A375 (cell line): Measurements from ENCODE around the gene OR5M10. TPM values are rescaled to one million over a fixed set of nuclear protein-coding genes. Genes with fewer than 3 reads are reported as not detected.

ENCODE experiments used
- total RNA-seq: library from RNA; depleted of rRNA; stranded (reverse); fragments of >200 nt; shearing (Covaris generic); gene quantifications from 2 replicates; pipeline ENCODE4 v1.2.3, GENCODE V29; 2014; rRNA removed

Gene OR5M10
- total RNA-seq, result not detected in 2 replicates

GRCh38 chr11:56577621-56578020 is at the start of gene OR5M10:
TSS of gene OR5M10 (minus strand) at chr11:56577721. CDS start at chr11:56577721, 0 bp downstream.

GRCh38 chr11:56543157-56543556 is 34.4 kb downstream of the OR5M10 start, which contains the start of gene OR5M11:
TSS of gene OR5M11 (minus strand) at chr11:56543257. CDS start at chr11:56543257, 0 bp downstream.

Other genes with a start within 250 kb of the OR5M10 start
- gene OR8K1, start 231.7 kb downstream of the OR5M10 start, total RNA-seq, result not detected in 2 replicates
- not detected in 2 replicates for gene OR8J1, start 223.4 kb downstream of the OR5M10 start, total RNA-seq
- not detected in 2 replicates for gene OR8U1, start 202.1 kb downstream of the OR5M10 start, total RNA-seq
- gene OR5AL1, start 165.0 kb downstream of the OR5M10 start, total RNA-seq, result not detected in 2 replicates
- gene OR5M3, start 104.4 kb downstream of the OR5M10 start, total RNA-seq, result not detected in 2 replicates
- not detected in 2 replicates for gene OR5M8, start 86.4 kb downstream of the OR5M10 start, total RNA-seq
- gene OR5M11, start 34.5 kb downstream of the OR5M10 start, total RNA-seq, result not detected in 2 replicates
- gene OR5M1, start 37.2 kb upstream of the OR5M10 start, total RNA-seq, result not detected in 2 replicates
- not detected in 2 replicates for gene OR5AP2, start 64.7 kb upstream of the OR5M10 start, total RNA-seq
- gene OR5AR1, start 86.0 kb upstream of the OR5M10 start, total RNA-seq, result not detected in 2 replicates
- not detected in 2 replicates for gene OR9G1, start 121.4 kb upstream of the OR5M10 start, total RNA-seq
- gene OR9G4, start 171.0 kb upstream of the OR5M10 start, total RNA-seq, result not detected in 2 replicates